Measurements from ENCODE around the gene GOLGA6A. TPM values are rescaled to one million over a fixed set of nuclear protein-coding genes. Genes with fewer than 3 reads are reported as not detected.
"Not testable (repeated sequence)": the region's sequence is repeated elsewhere in the genome, so short reads cannot be mapped to it uniquely, and the experiment has no call there.

GOLGA6A gene
- polyA plus RNA-seq, 1 experiment = not detected

- POLR2A ChIA-PET = no interaction called here
- no peak overlapping the region for H3K4me3 ChIP-seq (ENCODE audit: low read depth, low read length)
- CTCF ChIA-PET = interaction anchor here (0.6 to 5.9 kb wide), 7 partner anchors 10 to 215 kb away, joined by 3 to 61 read pairs (median 4); no protein-coding TSS in a partner anchor
- no peak for TF ChIP-seq CTCF (IDR thresholded peaks at IDR 0.05; ENCODE audit: insufficient read depth, low read depth, low read length)
- H3K36me3 ChIP-seq (ENCODE audit: control insufficient read depth, insufficient read depth, low read length) = no peaks in the 10 kb centered on the region
- H3K27me3 ChIP-seq (ENCODE audit: control insufficient read depth, insufficient read depth, low read length) = peaks cover 25% of the 10 kb centered on the region
- DNase-seq (ENCODE audit: low read depth) = no peak
These were observed 39.5 kb upstream of the GOLGA6A start for GRCh38 chr15:74121858-74122257.

- Histone ChIP-seq H3K36me3 (ENCODE audit: control insufficient read depth, insufficient read depth, low read length) (no peaks in the 10 kb centered on the region), H3K27me3 (ENCODE audit: control insufficient read depth, insufficient read depth, low read length) (peaks cover 25% of the 10 kb centered on the region), H3K4me3 (ENCODE audit: low read depth, low read length) (no peak overlapping the region)
- no peak for DNase-seq (ENCODE audit: low read depth)
- no peak for TF ChIP-seq CTCF (IDR thresholded peaks at IDR 0.05; ENCODE audit: insufficient read depth, low read depth, low read length)
- ChIA-PET CTCF (interaction anchor here (1.1 to 5.9 kb wide), 4 partner anchors 148 to 188 kb away, joined by 3 to 61 read pairs (median 3); no protein-coding TSS in a partner anchor), POLR2A (no interaction called here)
These were observed 38.7 kb upstream of the GOLGA6A start for GRCh38 chr15:74121039-74121438.

GRCh38 chr15:74120426-74120825, 38.1 kb upstream of the GOLGA6A start:
- H3K27me3 ChIP-seq (ENCODE audit: control insufficient read depth, insufficient read depth, low read length) = peaks cover 25% of the 10 kb centered on the region
- POLR2A ChIA-PET = no interaction called here
- CTCF ChIA-PET = interaction anchor here (0.6 to 1.5 kb wide), 6 partner anchors 8 to 202 kb away, joined by 3 to 4 read pairs (median 3); no protein-coding TSS in a partner anchor

GRCh38 chr15:74109713-74110112, 27.4 kb upstream of the GOLGA6A start:
- TF ChIP-seq CTCF (IDR thresholded peaks at IDR 0.05; ENCODE audit: insufficient read depth, low read depth, low read length) = no peak
- peaks cover 1% of the 10 kb centered on the region for H3K27me3 ChIP-seq (ENCODE audit: control insufficient read depth, insufficient read depth, low read length)
- H3K4me3 ChIP-seq (ENCODE audit: low read depth, low read length) = no peak overlapping the region
- H3K36me3 ChIP-seq (ENCODE audit: control insufficient read depth, insufficient read depth, low read length) = no peaks in the 10 kb centered on the region
- ChIA-PET CTCF (interaction anchor here (0.7 kb wide), 1 partner anchor 14 kb away, joined by 3 read pairs; no protein-coding TSS in a partner anchor), POLR2A (no interaction called here)
- DNase-seq (ENCODE audit: low read depth) = no peak

More at GRCh38 chr15:74120426-74120825, 38.1 kb upstream of the GOLGA6A start:
- H3K4me3 ChIP-seq (ENCODE audit: low read depth, low read length) = no peak overlapping the region
- TF ChIP-seq CTCF (IDR thresholded peaks at IDR 0.05; ENCODE audit: insufficient read depth, low read depth, low read length) = no peak
- DNase-seq (ENCODE audit: low read depth) = no peak
- H3K36me3 ChIP-seq (ENCODE audit: control insufficient read depth, insufficient read depth, low read length) = no peaks in the 10 kb centered on the region

GRCh38 chr15:74108611-74109010, 26.3 kb upstream of the GOLGA6A start:
- H3K4me3 ChIP-seq (ENCODE audit: low read depth, low read length); H3K27me3 ChIP-seq (ENCODE audit: control insufficient read depth, insufficient read depth, low read length); H3K36me3 ChIP-seq (ENCODE audit: control insufficient read depth, insufficient read depth, low read length); CTCF ChIA-PET; DNase-seq (ENCODE audit: low read depth); POLR2A ChIA-PET: not testable (repeated sequence)
- 0 out of 2 replicates have a peak, but pooled peaks have one; percentile 5 for TF ChIP-seq CTCF (IDR thresholded peaks at IDR 0.05; ENCODE audit: insufficient read depth, low read depth, low read length)

Data from BJ (cell line).